IMR-90 (cell line): ENCODE measurements around the gene ALOX15B. TPM values are rescaled to one million over a fixed set of nuclear protein-coding genes. Genes with fewer than 3 reads are reported as not detected.

ENCODE experiments used
- ATAC-seq: fragments of 200-7000 bp; cut with Tn5 transposase; 2 replicates; pipeline ENCODE4 v1.9.1; 2020; ENCODE audit warnings: low read depth, mild to moderate bottlenecking, moderate library complexity
- BruUV-seq: library from RNA; stranded (reverse); fragments of 400-500 nt; replicated peaks from 2 replicates; lab custom pipeline; 2021; lab: Mats Ljungman, UMichigan
- CTCF ChIA-PET: fragments of 300-600 bp; formaldehyde crosslinking; extraction: SDS; loops from one replicate; lab custom pipeline; 2021; ENCODE audit warnings: antibody characterized with exemption; lab: Yijun Ruan, JAX
- POLR2A ChIA-PET: fragments of 300-600 bp; sonication (Branson Sonifier 250); formaldehyde crosslinking; loops from one replicate; lab custom pipeline; 2022; ENCODE audit warnings: antibody characterized with exemption; ENCODE audit not compliant: unreplicated experiment; lab: Charles Lee
- DNase-seq: peaks from one replicate; pipeline ENCODE4 v3.0.0; 2013
- H2AFZ ChIP-seq: replicated peaks from 2 replicates; pipeline ENCODE3; 2013; ENCODE audit warnings: low read length, mild to moderate bottlenecking; ENCODE audit not compliant: poor library complexity
- H2AK5ac ChIP-seq: 2 replicates; pipeline ENCODE4 v1.6.1; 2013; ENCODE audit warnings: low read depth, low read length, inconsistent platforms
- H2AK9ac ChIP-seq: replicated peaks from 2 replicates; pipeline ENCODE3; 2013; ENCODE audit warnings: mild to moderate bottlenecking, low read depth, low read length, moderate library complexity; ENCODE audit not compliant: poor library complexity
- H2BK120ac ChIP-seq: 2 replicates; pipeline ENCODE4 v1.6.1; 2013; ENCODE audit warnings: low read depth, low read length, inconsistent platforms
- H2BK15ac ChIP-seq: 3 replicates; pipeline ENCODE4 v1.6.1; 2013; ENCODE audit warnings: low read depth, low read length, inconsistent platforms
- H2BK20ac ChIP-seq: 2 replicates; pipeline ENCODE4 v1.6.1; 2013; ENCODE audit warnings: low read depth, mild to moderate bottlenecking, inconsistent platforms, low read length, moderate library complexity
- H2BK5ac ChIP-seq: 2 replicates; pipeline ENCODE4 v1.6.1; 2013; ENCODE audit warnings: mild to moderate bottlenecking, low read depth, low read length, inconsistent platforms; ENCODE audit not compliant: poor library complexity, severe bottlenecking
- H3K14ac ChIP-seq: replicated peaks from 2 replicates; pipeline ENCODE4 v1.6.1; 2013; ENCODE audit warnings: low read depth, low read length, inconsistent platforms
- H3K18ac ChIP-seq: 2 replicates; pipeline ENCODE4 v1.6.1; 2013; ENCODE audit warnings: low read depth, low read length, control low read depth
- H3K23ac ChIP-seq: 2 replicates; pipeline ENCODE4 v1.6.1; 2013; ENCODE audit warnings: low read depth, low read length, inconsistent platforms
- H3K27ac ChIP-seq: 2 replicates; pipeline ENCODE4 v1.5.1; 2013; ENCODE audit warnings: mild to moderate bottlenecking, control low read depth, low read length; ENCODE audit not compliant: insufficient read depth
- H3K27me3 ChIP-seq: 2 replicates; pipeline ENCODE4 v1.6.1; 2013; ENCODE audit warnings: low read length; ENCODE audit not compliant: control insufficient read depth, insufficient read depth
- H3K36me3 ChIP-seq: 2 replicates; pipeline ENCODE4 v1.6.1; 2013; ENCODE audit warnings: low read length, mixed read lengths; ENCODE audit not compliant: control insufficient read depth, insufficient read depth
- H3K4ac ChIP-seq: 2 replicates; pipeline ENCODE4 v1.6.1; 2013; ENCODE audit warnings: low read depth, low read length, inconsistent platforms
- H3K4me1 ChIP-seq: 2 replicates; pipeline ENCODE4 v1.6.1; 2013; ENCODE audit warnings: low read length, mixed read lengths; ENCODE audit not compliant: control insufficient read depth, insufficient read depth
- H3K4me2 ChIP-seq: 2 replicates; pipeline ENCODE4 v1.6.1; 2013; ENCODE audit warnings: low read depth, mild to moderate bottlenecking, control low read depth, low read length, moderate library complexity
- H3K4me3 ChIP-seq: 2 replicates; pipeline ENCODE4 v1.5.1; 2013; ENCODE audit warnings: low read depth, mild to moderate bottlenecking, control low read depth, low read length, moderate library complexity; ENCODE audit not compliant: insufficient read depth
- H3K56ac ChIP-seq: 2 replicates; pipeline ENCODE4 v1.6.1; 2013; ENCODE audit warnings: low read length, inconsistent platforms; ENCODE audit not compliant: insufficient read depth; ENCODE audit errors: extremely low read depth
- H3K79me1 ChIP-seq, 2 experiments: 2 replicates each; pipeline ENCODE4 v1.6.1; 2013; ENCODE audit warnings: low read length in 2 of 2, inconsistent platforms in 1 of 2, low read depth in 1 of 2
- H3K9ac ChIP-seq: 2 replicates; pipeline ENCODE4 v1.6.1; 2013; ENCODE audit warnings: low read depth, low read length, control low read depth
- H3K9me1 ChIP-seq: 2 replicates; pipeline ENCODE4 v1.6.1; 2013; ENCODE audit warnings: low read length, inconsistent platforms; ENCODE audit not compliant: insufficient read depth
- H3K9me3 ChIP-seq: 2 replicates; pipeline ENCODE4 v1.6.1; 2013; ENCODE audit warnings: low read length; ENCODE audit not compliant: control insufficient read depth, insufficient read depth
- H4K20me1 ChIP-seq: 2 replicates; pipeline ENCODE4 v1.6.1; 2013; ENCODE audit warnings: low read length, inconsistent platforms; ENCODE audit not compliant: insufficient read depth
- H4K5ac ChIP-seq: 2 replicates; pipeline ENCODE4 v1.6.1; 2013; ENCODE audit warnings: mild to moderate bottlenecking, low read depth, low read length, control low read depth
- H4K8ac ChIP-seq, 2 experiments: 2 replicates each; pipeline ENCODE4 v1.6.1; 2013; ENCODE audit warnings: low read depth in 2 of 2, low read length in 2 of 2, control low read depth in 1 of 2, inconsistent platforms in 1 of 2
- H4K91ac ChIP-seq: 2 replicates; pipeline ENCODE4 v1.6.1; 2013; ENCODE audit warnings: low read depth, low read length, inconsistent platforms; ENCODE audit not compliant: insufficient read depth
- BHLHE40 ChIP-seq: fragments of 150-350 bp; IDR thresholded peaks from 2 replicates; pipeline ENCODE4 v1.6.1; 2016; ENCODE audit warnings: mild to moderate bottlenecking, low read depth, low read length
- CEBPB ChIP-seq: IDR thresholded peaks from 2 replicates; pipeline ENCODE4 v1.6.1; 2012; ENCODE audit warnings: low read depth, low read length, improper control_type of control experiment
- CHD1 ChIP-seq: IDR thresholded peaks from 2 replicates; pipeline ENCODE4 v1.6.1; 2012; ENCODE audit warnings: low read depth, low read length, improper control_type of control experiment
- CTCF ChIP-seq: conservative IDR thresholded peaks from 2 replicates; pipeline ENCODE4 v1.5.1; 2012; ENCODE audit warnings: mild to moderate bottlenecking, low read depth, low read length, improper control_type of control experiment
- ELK1 ChIP-seq: fragments of 150-350 bp; IDR thresholded peaks from 2 replicates; pipeline ENCODE4 v1.6.1; 2016; ENCODE audit warnings: low read depth, mild to moderate bottlenecking, low read length, moderate library complexity, borderline replicate concordance
- FOS ChIP-seq: fragments of 150-350 bp; IDR thresholded peaks from 2 replicates; pipeline ENCODE4 v1.6.1; 2016; ENCODE audit warnings: low read depth, low read length
- MAZ ChIP-seq: IDR thresholded peaks from 2 replicates; pipeline ENCODE4 v1.6.1; 2012; ENCODE audit warnings: low read depth, mild to moderate bottlenecking, low read length, improper control_type of control experiment, moderate library complexity, borderline replicate concordance
- MXI1 ChIP-seq: IDR thresholded peaks from 2 replicates; pipeline ENCODE4 v1.6.1; 2012; ENCODE audit warnings: low read depth, mild to moderate bottlenecking, low read length, moderate library complexity, borderline replicate concordance
- POLR2A ChIP-seq: IDR thresholded peaks from 2 replicates; pipeline ENCODE4 v1.6.1; 2012; ENCODE audit warnings: mild to moderate bottlenecking, low read depth, low read length
- RAD21 ChIP-seq: IDR thresholded peaks from 2 replicates; pipeline ENCODE4 v1.6.1; 2012; ENCODE audit warnings: low read length, improper control_type of control experiment
- RCOR1 ChIP-seq: IDR thresholded peaks from 2 replicates; pipeline ENCODE4 v1.6.1; 2012; ENCODE audit warnings: mild to moderate bottlenecking, low read length, improper control_type of control experiment; ENCODE audit not compliant: insufficient replicate concordance
- RFX5 ChIP-seq: IDR thresholded peaks from 2 replicates; pipeline ENCODE4 v1.8.0; 2012; ENCODE audit warnings: low read depth, mild to moderate bottlenecking, low read length, moderate library complexity
- SMC3 ChIP-seq: fragments of 150-350 bp; IDR thresholded peaks from 2 replicates; pipeline ENCODE4 v1.6.1; 2016; ENCODE audit warnings: low read depth, mild to moderate bottlenecking, antibody characterized with exemption, low read length, moderate library complexity
- USF2 ChIP-seq: fragments of 150-350 bp; IDR thresholded peaks from 2 replicates; pipeline ENCODE4 v1.6.1; 2017; ENCODE audit warnings: mild to moderate bottlenecking, antibody characterized with exemption, low read length, low read depth
- WGBS, 2 experiments: methylation state at CpG; one replicate each; pipeline versions ENCODE4 v1.1.5 to v1.1.7; 2013; ENCODE audit warnings: missing lambda C conversion rate in 2 of 2; ENCODE audit not compliant: insufficient read length in 1 of 2; ENCODE audit errors: extremely low coverage in 2 of 2; 5-methylcytosine and 5-hydroxymethylcytosine counted together
- dilution Hi-C: fragments of 300-500 bp; cut with HindIII; formaldehyde crosslinking; loops from one replicate; pipeline ENCODE4 v1.14.3; 2018; ENCODE audit warnings: low sequenced_read_pairs; ENCODE audit not compliant: unreplicated experiment
- in situ Hi-C: fragments of 300-500 bp; cut with MboI; formaldehyde crosslinking; loops from 3 replicates; pipeline ENCODE4 v1.14.3; 2019; ENCODE audit warnings: low sequenced_read_pairs, inconsistent platforms, mixed read lengths
- intact Hi-C: fragments of 100-400 bp; cut with micrococcal nuclease; formaldehyde crosslinking; loops from 2 replicates; pipeline ENCODE4 v1.10.0; 2022
- polyA plus RNA-seq, 3 experiments: library from polyadenylated mRNA; depleted of rRNA; stranded (reverse); fragments of >200 nt; gene quantifications; 2 replicates each; pipeline ENCODE4 v1.2.3, GENCODE V29; 2012; ENCODE audit warnings: low replicate concordance in 1 of 3
- total RNA-seq: library from RNA; depleted of rRNA; stranded (reverse); fragments of >200 nt; gene quantifications from 2 replicates; pipeline ENCODE4 v1.2.3, GENCODE V29; 2012

The ALOX15B gene
- total and polyA plus RNA-seq, 2 of the 4 experiments (the other 2 are of a cell fraction), result not detected

- BruUV-seq, result no TSS peak
- H4K91ac ChIP-seq, result no peak overlapping the region
- DNase-seq, result no peak
- H4K20me1 ChIP-seq, result no peaks in the 10 kb centered on the region
- H3K23ac ChIP-seq, result no peak overlapping the region
- H3K9me1 ChIP-seq, result no peaks in the 10 kb centered on the region
- H3K56ac ChIP-seq, result no peak overlapping the region
- no peaks in the 10 kb centered on the region for H3K4me1 ChIP-seq
- ChIA-PET POLR2A (no interaction called here), CTCF (interaction anchor here (1.2 kb wide), 1 partner anchor 48 kb away, joined by 4 read pairs; no protein-coding TSS in a partner anchor)
- H3K14ac ChIP-seq, result no peak overlapping the region
- H3K27ac ChIP-seq, result no peak overlapping the region
- H2BK120ac ChIP-seq, result no peak overlapping the region
- no peak overlapping the region for H2BK5ac ChIP-seq
- H2AK5ac ChIP-seq, result no peak overlapping the region
- H2BK20ac ChIP-seq, result no peak overlapping the region
- H4K5ac ChIP-seq, result no peak overlapping the region
- no peak overlapping the region for H3K9ac ChIP-seq
- no peak overlapping the region for H2AK9ac ChIP-seq
- no peak for ATAC-seq
- H3K79me1 ChIP-seq, result no peaks in the 10 kb centered on the region
- TF ChIP-seq ELK1 (no peak), FOS (no peak), RAD21 (no peak), MXI1 (no peak), POLR2A (no peak), CTCF (no peak), SMC3 (no peak), CEBPB (no peak), BHLHE40 (no peak), USF2 (no peak), CHD1 (no peak), MAZ (no peak), RFX5 (no peak), RCOR1 (no peak)
- H4K8ac ChIP-seq, result no peak overlapping the region
- intact Hi-C loops (no loop called here), dilution Hi-C loops (no loop called here), in situ Hi-C loops (loop anchor here (5.0 kb wide), 1 partner anchor 46 kb away; the partner anchor contains the start of gene ALOXE3)
- no peak overlapping the region for H3K4ac ChIP-seq
- 68% methylated on average over 6 of the region's 12 CpGs; no CpG with 5 or more reads in 1 of the 2 experiments for WGBS, 2 experiments
- no peaks in the 10 kb centered on the region for H3K36me3 ChIP-seq
- H3K4me2 ChIP-seq, result no peak overlapping the region
- H3K4me3 ChIP-seq, result no peak overlapping the region
- no peak overlapping the region for H2BK15ac ChIP-seq
- H3K9me3 ChIP-seq, result no peaks in the 10 kb centered on the region
- peak overlapping the region; percentile 35 for H2AFZ ChIP-seq
- no peak overlapping the region for H3K18ac ChIP-seq
- peaks cover 87% of the 10 kb centered on the region for H3K27me3 ChIP-seq
Measured at GRCh38 chr17:8071496-8071895, 32.6 kb downstream of the ALOX15B start.
